SHP77 treated with DMSO at 0.1 percent for 48 hours (cell line): ENCODE measurements around the gene METTL23.

ENCODE experiments used
- DNase-seq: peaks from one replicate; lab custom pipeline; 2025; lab: John Stamatoyannopoulos, UW

METTL23 gene, protein sequence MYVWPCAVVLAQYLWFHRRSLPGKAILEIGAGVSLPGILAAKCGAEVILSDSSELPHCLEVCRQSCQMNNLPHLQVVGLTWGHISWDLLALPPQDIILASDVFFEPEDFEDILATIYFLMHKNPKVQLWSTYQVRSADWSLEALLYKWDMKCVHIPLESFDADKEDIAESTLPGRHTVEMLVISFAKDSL

DNA sequence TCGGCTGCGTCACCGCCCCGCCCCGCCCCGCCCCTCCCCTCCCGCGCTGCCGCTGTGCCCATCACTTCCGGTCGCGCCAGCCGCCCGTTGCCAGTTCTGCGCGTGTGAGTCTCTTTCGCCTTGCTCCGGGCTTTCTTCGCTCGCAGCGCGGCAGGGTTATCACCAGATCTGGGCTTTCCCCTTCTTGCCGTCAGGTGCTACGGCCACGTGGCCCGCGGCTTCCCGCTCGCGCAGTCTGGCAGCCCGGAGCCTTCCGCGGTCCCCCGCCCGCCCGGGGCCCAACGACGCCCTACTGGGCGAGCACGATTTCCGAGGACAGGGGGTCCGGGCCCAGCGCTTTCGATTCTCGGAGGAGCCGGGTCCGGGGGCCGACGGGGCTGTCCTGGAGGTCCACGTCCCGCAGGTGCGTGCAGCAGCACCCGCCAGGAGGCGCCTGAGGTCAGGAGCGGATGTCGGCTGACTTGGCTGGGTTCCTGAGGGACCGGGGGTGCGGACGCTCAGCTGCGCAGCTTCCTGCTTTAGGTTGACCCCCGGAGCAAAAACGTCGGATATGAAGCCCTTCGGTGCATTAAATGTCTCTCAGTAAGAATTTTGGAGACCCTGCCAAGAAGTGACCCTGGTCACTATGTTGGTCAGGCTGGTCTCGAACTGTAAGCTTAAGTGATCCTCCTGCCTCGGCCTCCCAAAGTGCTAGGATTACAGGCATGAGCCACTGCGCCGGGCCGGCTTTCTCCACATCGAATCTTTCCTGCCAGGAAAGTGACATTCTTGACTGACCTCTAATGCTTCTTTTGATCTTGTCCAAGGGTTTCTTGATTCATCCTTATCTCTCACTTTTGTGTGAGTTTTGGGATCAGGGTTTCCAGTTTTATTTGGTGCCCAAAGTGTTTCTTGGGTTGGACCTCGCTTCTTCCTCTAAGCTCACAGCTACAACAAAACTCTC, at the start of gene METTL23:
TSS of gene METTL23 (plus strand) at position 64 of the 943 bp plus-strand sequence. CDS start 2,872 bp downstream, outside the sequence.
- no peak for DNase-seq

DNA sequence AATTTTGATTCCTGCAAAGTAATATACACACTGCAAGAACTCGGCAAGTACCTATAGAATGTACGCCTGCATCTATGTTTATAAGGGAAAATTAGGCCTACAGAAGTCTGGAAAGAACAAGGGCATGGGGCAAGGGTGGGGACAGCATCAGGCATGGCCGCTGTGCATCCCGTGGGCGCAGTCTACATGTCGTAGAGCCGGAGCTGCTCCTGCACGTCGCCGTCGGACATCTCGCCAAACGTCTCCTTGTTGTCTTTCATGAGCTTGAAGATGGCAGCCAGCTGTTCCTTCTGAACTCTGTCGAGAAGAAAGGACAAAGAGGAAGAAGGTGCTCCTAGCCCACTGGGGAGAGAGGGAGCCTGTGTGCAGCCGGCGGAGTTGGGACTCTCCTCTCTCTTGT, 49.2 kb upstream of the METTL23 start:
- DNase-seq, result no peak

DNA sequence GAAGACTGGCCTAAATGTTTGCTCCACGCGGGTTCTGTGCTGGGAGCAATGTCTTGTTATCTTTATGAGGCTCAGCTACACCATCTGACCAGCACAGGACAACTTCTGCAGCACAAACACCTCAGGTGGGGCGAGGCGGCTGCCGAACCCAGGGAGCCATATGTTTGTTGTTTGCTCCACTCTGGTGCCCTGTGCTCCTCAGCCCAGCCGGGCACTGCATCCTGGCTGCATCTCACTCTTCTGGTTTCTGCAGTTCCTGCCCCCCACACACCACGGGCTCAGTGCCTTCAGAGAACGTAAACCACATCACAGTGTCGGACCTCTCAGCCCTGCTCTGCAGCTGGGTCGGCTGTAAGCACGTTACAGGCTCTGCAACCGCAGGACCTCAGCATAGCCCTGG, 48.3 kb upstream of the METTL23 start:
- DNase-seq, result no peak

DNA sequence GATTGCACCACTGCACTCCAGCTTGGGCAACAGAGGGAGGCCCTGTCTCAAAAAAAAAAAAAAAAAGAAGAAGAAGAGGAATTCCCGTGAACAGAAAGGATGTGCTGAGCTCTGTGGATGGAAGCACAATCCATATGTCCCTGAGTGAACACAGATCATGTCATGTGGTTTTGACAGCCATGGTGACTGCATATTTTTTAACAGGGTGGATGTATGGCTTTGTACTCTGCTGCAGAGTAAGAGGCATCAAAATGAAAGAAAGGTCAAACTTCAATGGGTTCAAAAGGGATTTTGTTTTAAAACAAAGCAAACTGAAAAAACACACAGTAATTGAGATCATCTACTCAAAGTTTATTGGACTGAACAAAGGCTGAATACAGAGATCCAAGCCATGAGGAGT, 47.4 kb upstream of the METTL23 start:
- no peak for DNase-seq

DNA sequence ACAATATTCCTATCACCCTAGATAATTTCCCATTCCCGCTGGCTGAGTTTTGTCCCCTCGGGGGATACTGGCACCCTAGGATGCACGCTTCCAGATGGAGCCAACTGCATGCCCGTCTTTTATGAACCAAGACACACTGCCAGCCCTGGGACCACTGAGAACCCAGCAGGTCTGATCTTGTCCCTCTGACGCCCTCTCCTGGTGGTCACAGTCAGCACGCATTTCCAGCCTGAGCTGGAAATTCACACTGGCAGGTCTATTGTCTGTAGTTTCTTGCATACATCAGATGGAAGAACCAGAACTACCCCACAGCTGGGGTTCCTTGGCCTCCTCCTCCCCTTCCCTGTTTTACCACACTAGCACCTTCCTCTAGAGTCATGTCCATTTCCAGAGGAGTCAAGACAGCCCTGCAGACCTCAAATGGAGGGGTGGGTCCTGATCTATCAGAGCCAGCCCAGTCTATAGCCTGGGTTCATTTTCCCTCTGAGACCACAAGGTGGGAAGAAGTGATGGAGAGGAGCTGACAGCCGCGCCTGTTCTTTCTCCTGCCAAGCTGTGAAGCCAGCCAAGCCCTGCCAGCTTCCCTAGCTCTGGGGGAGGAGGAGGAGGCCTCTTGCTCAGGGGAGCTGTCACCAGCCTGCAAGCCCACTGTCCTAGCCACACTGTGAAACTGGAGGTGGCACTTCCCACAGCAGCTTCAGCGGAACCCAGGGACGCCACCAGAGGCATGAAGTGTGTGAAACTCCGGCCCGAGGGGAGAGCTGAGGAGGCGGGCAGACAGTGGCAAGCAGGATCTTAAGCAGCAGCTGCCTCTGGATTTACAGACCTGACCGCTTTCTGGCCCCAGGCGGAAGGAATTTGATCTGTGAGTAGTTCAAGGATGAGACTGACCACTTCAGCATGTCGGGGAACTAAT, 45.2 kb upstream of the METTL23 start:
- no peak for DNase-seq

DNA sequence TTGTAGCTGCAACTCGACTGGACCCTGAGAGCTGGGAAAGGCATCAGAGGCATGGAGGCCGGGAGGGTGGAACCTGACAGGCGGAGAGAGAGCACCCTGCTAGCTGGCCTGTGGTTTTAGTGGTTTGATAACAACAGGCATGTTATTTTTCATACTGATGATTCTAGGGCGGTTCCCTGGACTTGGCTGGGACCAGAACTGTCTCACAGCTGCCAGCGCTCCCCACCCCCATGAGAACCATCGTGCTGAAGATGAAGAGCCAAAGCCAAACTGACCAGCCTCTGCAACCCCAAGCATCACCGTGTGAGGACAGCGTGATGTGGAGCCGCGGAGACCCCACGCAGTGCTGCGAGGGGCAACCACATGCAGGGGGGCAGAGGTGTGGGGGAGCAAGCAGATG, 44.3 kb upstream of the METTL23 start:
- DNase-seq, result no peak

DNA sequence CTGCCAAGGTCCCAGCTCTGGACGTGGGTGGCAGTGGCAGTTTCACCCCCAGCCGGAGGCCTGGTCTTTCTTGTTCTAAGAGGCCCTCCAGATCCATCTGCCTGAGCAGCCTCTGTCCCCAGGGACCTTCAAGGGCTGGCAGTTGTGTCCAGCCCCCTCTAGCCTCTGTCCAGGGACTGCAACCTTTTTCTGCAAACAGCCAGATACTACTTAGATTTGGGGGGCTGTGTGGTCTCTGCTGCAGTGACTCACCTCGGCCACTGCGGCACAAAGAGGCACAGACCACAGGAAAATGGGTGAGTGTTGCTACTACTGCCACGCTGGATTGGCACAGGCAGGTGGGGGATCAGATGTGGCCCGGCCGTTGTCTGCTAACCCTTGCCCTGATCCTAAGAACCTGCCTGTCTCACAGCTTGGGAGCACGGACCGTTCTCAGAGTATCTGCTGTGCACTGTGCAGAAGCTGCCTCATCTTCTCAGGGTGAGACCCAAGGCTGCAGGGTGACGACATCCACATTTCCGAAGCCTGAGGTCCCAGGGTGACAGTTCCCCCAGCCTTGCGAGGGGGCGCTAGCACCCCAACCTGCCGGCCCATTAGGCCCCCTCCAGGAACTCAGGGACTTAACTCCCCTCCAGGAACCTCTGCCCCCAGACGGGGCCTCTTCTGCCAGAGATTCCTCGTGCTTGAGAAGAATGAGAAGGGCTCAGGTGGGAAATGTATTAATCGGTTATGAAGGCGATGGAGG, 43.5 kb upstream of the METTL23 start:
- DNase-seq, result no peak

DNA sequence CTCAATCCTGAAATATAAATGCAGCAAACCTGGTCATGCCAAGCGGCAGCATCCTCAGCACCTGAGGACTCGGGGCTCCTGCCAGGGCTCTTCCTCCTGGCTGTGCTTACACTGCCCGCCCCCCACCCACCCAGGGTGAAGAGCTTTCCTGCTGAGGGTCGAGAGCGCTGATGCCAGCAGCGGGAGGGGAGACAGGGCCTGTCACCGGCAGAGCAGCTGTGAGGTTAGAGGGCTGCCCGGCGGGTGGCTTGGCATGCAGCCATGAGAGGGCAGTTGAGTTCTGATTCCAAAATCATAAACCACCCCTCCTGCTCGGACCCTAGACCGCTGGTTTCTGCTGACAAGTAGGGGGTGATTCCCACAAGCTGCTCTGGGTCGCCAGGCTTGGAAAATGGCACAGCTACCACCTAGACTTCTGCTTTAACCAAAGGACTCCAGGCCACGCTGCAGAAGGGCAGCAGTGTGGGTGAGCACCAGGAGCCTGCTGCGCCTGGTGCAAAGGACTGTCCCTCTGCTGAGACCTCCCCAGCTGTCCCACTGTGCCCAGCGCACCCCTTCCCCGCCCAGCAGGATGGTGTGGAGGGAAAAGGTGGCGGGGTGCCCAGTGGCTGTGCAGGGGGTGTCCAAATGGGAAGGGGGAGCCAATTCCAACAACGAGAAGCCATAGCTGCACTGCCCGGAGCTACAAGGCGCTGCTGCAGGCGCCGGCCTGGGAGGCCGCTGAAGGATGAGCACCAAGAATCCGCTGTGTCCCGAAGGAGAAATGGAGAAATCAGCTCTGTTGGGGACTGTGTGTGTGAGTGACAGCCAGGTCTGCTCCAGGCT, 42.5 kb upstream of the METTL23 start:
- no peak for DNase-seq

DNA sequence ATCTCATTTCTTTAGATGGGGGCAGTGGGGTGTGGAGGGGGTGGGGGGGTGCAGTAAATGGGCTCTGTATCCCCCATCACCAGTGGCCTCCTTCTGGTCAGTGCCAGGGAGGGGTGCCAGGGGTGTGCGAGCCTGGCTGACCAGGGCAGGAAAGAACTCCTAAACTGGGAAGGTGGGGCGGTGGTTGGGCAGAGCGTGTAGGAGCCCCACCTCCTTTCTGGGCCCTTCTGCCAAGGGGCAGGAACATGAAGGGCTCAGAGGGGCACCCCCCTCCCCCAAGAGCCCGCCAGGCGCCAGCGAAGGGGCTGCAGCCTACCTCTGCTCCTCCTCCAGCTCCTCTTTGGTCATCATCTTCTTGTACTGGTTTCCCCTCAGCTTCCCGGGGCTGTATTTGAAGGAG, 41.9 kb upstream of the METTL23 start:
- DNase-seq, result no peak

DNA sequence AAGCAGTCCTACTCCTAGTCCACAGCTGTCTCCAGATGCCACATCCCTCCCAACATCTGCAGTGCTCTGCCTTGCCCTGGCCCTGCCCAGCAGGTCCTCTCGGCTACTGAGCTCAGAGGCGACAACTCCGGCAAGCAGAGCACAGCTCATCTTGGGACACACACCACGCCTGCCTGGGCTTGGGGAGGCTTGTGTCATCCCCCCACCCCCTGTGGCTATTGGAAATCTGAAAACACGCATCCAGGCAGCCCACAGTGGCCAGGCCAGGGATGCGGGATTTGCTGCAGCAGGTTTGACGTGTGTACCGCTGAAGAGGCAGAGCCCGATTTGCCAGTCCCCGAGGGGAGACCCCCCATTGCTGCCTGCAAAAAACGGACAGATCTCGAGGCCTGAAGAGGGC, 41.3 kb upstream of the METTL23 start:
- DNase-seq, result no peak

DNA sequence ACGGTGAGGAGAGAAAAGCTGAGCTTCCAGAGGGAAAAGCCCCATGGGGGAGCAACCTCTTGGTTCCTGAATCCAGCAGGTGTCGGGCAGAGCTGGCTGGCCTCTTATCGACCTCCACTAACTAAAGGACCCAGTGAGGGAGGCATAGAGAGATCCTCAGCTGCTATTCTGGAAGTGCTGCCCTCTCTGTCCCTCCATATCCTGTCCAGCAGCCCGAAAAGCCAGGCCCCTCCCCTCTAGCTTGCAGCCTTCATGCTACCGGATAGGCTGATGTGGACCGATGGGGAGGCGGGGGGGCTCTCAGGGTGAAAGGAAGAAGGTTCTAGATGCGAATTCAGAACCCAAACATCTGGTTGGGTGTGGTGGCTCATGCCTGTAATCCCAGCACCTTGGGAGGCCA, 40.8 kb upstream of the METTL23 start:
- no peak for DNase-seq

DNA sequence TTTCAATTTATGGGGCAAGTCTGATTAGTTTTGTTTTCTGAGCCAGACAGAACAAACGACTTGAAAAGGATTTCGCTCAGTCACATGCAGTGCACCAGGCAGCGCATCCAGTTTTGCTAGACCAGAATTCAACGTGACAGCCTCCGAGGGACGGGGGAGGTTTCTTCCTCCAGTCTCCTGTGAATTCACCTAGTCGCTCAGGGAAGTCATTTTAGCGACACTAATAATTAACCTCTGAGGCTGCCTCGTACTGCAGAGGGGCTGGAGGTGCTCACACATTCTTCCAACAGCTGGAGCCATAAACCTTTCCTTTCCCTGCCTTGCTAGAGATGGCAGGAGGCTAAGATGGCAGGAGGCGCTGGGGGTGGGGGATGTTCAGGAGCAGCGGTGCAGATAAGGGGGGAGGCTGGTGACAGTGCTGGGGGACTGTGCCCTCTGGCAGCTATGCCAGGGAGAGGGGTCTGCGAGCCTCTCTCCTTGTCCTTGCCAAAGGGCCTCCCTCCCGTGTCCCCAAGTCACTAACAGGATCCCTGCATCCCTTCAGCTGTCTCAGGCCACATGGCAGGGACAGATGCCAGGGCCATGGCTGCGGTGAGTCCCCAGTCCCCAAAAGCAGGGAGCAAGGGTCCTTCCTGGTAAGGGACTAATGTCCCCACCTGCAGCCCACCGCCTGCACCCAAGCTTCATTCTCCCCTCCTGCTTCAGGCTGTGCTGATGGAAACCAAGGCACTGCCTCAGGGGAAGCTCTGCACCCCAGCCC, 39.9 kb upstream of the METTL23 start:
- no peak for DNase-seq

DNA sequence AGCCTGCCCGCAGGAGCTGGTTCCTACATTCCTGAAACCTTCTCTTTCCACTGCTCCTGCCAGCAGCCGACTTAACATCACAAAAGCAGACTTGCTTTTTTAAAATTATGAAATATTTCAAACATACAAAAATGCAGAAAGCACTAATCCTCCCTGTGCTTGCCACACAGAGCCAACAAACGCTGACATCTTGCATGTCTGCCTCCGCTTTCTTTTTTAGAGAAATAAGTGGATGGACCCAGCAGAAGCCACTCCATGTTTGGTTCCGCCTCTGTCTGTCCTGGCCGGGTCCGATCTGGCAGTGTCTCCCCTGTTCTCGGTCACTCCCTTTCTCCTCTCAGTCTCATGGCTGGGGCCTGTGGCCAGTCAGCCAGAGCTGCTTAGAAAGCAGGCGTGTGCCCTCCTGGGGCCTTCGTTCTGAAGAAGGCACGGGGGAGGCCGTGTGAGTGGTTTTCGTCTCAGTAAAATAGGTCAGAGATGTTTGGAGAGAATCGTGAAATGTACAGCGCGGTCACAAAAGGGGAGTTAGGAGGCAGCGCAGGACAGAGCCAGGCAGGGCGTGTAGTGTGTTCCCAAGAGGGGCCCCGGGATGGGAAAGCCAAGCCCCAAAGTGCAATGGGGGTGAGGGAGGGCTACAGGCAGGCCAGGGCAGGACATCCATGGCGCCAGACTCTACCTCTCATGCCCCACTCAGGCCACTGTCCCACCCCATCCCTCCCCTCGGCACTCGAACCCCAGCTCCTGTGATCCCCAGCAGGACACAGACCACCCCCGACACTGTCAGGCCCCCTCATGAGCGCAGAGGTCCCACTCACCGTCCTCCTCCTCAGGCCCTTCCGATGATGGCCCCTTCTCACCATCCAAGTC, 39.1 kb upstream of the METTL23 start:
- DNase-seq, result no peak

DNA sequence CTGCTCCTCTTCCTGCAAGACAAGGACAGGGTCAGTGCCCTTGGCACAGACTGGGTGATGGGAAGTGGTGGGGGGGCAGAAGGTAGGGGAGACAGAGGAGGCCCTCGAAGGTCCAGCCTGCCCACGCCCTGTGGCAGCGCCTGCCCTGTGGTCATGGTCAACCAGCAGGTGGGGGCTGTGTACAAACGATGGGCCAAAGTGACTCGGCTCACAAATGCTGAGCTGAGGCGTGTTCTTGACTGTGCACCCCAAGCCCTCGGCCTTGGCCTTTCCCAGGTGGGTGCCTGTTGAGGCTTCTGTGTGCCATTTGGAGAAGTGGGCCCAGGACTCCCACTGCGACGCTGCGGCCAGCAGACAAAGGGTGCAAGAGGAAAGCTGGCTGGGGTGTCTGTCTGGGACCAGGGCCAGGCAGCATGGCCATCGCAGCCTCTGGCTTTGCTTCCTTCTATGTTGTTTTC, 38.4 kb upstream of the METTL23 start:
- no peak for DNase-seq

DNA sequence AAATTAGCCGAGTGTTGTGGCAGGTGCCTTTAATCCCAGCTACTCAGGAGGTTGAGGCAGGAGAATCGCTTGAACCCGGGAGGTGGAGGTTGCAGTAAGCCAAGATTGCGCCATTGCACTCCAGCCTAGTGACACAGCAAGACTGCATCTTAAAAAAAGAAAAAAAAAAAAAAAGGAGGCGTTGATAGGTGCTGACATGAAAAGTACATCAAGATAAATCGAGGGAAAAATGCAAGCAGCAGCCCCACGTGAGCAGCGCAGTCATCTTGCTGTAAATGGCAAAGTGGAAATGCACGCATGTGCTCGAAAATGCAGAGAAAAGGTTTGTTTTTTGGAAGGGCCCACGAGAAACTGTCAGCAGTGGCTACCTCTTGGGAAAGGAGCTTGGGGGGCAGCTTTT, 36.8 kb upstream of the METTL23 start:
- no peak for DNase-seq

DNA sequence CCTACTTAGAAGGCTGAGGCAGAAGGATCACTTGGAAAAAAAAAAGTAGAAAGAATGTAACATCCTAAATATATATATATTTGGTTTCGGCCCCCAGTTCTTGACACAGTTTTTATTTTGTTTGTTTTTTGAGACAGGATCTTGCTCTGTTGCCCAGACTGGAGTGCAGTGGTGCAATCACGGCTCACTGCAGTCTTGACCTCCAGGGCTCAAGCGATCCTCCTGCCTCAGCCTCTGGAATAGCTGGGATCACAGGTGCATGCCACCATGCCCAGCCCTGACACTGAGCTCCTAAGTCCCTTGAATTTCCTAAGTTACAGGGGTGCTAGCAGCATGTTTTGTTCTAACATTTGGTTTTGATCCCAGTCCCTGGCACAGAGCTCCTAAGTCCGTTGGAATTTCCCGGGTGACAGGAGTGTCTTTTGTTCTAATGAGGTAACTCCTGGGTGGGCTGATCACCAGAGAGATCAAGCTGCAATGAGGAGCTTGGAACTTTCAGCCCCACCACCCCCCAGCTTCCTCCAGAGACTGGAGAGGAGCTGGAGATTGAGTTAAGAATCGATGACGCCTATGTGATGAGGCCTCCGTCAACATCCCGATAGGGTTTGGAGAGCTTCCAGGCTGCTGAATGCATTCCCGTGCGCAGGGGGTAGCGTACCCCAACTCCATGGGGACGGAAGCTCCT, 35.9 kb upstream of the METTL23 start:
- no peak for DNase-seq

DNA sequence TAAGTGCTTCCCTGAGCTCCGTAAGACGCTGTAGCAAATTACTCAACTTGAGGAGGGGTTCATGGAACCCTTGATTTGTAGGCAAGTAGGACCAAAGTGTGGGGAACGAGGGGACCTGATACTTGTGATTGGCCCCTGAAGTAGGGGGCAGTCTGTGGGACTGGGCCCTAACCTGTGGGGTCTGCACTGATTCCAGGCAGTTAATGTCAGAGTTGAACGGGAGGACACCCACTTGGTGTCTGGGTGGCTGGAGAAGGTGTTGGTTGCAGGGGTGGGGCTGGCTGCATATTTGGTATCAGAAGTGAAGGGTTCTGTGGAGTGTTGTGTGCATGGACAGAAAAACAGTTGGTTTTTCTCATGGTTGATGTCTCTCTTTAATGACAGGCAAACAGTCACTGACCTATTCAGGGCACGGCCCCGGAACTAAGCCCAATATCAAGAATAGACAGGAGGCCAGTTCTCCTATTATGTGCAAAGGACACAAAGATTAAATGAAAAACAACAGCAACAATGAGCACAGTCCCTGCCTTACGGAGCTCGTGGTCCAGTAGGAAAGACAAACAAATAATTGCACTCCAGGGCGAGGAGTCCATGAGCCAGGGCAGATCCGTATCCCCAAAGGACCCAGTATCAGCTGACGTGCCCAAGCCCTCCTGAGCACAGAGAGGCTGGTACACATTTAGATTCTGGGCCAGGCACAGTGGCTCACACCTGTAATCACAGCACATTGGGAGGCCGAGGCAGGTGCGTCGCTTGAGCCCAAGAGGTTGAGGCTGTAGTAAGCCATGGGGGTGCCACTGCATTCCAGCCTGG, 35.1 kb upstream of the METTL23 start:
- DNase-seq, result no peak
